H1 (cell line): Measurements from ENCODE around the gene DYNC2I2.

Experiments used
- ATF2 ChIP-seq: IDR thresholded peaks from 2 replicates; pipeline ENCODE4 v1.6.1; 2012; ENCODE audit warnings: low read length, inconsistent platforms
- HDAC2 ChIP-seq, 2 experiments: fragments of 300-600 bp in 1 of 2; sonication (generic) in 1 of 2; IDR thresholded peaks; 2 replicates each; pipeline ENCODE4 v1.6.1; 2011 to 2012; ENCODE audit warnings: low read depth in 2 of 2, low read length in 2 of 2, mild to moderate bottlenecking in 2 of 2, moderate library complexity in 2 of 2, borderline replicate concordance in 1 of 2, inconsistent platforms in 1 of 2
- POLR2A ChIP-seq, 2 experiments: IDR thresholded peaks; 1 replicate in 1 of 2; 2 replicates in 1 of 2; pipeline ENCODE4 v1.6.1; 2011; ENCODE audit warnings: low read depth in 2 of 2, low read length in 2 of 2, mild to moderate bottlenecking in 2 of 2; ENCODE audit errors: control extremely low read depth in 1 of 2
- POLR2AphosphoS5 ChIP-seq: IDR thresholded peaks from 2 replicates; pipeline ENCODE4 v1.6.1; 2011; ENCODE audit warnings: low read depth, low read length
- RAD21 ChIP-seq, 2 experiments: IDR thresholded peaks in 1 of 2; conservative IDR thresholded peaks in 1 of 2; 2 replicates each; pipeline ENCODE4 v1.6.1; 2011; ENCODE audit warnings: low read depth in 2 of 2, low read length in 2 of 2, improper control_type of control experiment in 1 of 2, inconsistent platforms in 1 of 2, mild to moderate bottlenecking in 1 of 2, moderate library complexity in 1 of 2
- RNF2 ChIP-seq: fragments of 200-900, 300-1000 bp; sonication (generic); IDR thresholded peaks from 2 replicates; pipeline ENCODE4 v1.7.1; 2016; ENCODE audit warnings: borderline replicate concordance, low read depth, mild to moderate bottlenecking, antibody characterized with exemption, low read length; ENCODE audit not compliant: poor library complexity, severe bottlenecking; ENCODE audit errors: missing control alignments
- SIN3A ChIP-seq, 2 experiments: IDR thresholded peaks in 1 of 2; conservative IDR thresholded peaks in 1 of 2; 2 replicates each; pipeline ENCODE4 v1.6.1; 2011 to 2012; ENCODE audit warnings: low read length in 2 of 2, improper control_type of control experiment in 1 of 2, low read depth in 1 of 2, mild to moderate bottlenecking in 1 of 2
- SUZ12 ChIP-seq: fragments of 200-600 bp; sonication (generic); IDR thresholded peaks from 2 replicates; pipeline ENCODE4 v1.6.1; 2012; ENCODE audit warnings: mild to moderate bottlenecking, inconsistent platforms, low read length, moderate library complexity, mixed read lengths
- ZNF274 ChIP-seq: IDR thresholded peaks from 2 replicates; pipeline ENCODE4 v1.7.0; 2012; ENCODE audit warnings: low read length, borderline replicate concordance; ENCODE audit errors: extremely low read depth
- TF ChIP-seq, protein P1 (sequence below), 3 experiments: IDR thresholded peaks; 1 replicate in 2 of 3; 2 replicates in 1 of 3; pipeline versions ENCODE4 v1.5.1 to v1.6.1; 2011; ENCODE audit warnings: low read length in 3 of 3, mild to moderate bottlenecking in 3 of 3, inconsistent platforms in 2 of 3, low read depth in 1 of 3, moderate library complexity in 1 of 3; ENCODE audit not compliant: insufficient read depth in 1 of 3; ENCODE audit errors: control extremely low read depth in 1 of 3

DNA sequence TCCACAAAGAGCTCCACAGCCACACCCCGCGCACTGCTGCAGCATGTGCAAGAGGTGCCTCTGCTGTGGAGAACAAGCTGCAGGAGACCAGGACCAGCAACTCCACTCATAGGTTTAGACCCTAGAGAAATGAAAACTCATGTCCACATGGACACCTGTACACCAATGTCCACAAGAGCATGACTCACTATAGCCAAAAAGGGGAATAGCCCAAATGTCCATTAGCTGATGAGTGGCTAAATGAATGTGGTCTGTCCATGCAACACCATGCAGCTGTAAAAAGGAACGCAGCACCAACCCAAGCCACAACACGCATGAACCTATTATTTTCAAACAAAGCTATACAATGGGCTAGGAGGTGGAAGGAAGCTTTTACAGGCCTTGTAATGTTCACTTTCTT lies 18.1 kb downstream of the DYNC2I2 start:
- TF ChIP-seq POLR2AphosphoS5 = no peak
- TF ChIP-seq SIN3A (conservative IDR thresholded peaks at IDR 0.05 in 1 of 2, IDR thresholded peaks at IDR 0.05 in 1 of 2; ENCODE audit: low read depth in 1 of 2, low read length in 2 of 2) = no peak
- no peak for TF ChIP-seq POLR2A (IDR thresholded peaks at IDR 0.05; ENCODE audit: control extremely low read depth in 1 of 2, low read depth in 2 of 2, low read length in 2 of 2)
- no peak for TF ChIP-seq ATF2
- TF ChIP-seq, protein P1, sequence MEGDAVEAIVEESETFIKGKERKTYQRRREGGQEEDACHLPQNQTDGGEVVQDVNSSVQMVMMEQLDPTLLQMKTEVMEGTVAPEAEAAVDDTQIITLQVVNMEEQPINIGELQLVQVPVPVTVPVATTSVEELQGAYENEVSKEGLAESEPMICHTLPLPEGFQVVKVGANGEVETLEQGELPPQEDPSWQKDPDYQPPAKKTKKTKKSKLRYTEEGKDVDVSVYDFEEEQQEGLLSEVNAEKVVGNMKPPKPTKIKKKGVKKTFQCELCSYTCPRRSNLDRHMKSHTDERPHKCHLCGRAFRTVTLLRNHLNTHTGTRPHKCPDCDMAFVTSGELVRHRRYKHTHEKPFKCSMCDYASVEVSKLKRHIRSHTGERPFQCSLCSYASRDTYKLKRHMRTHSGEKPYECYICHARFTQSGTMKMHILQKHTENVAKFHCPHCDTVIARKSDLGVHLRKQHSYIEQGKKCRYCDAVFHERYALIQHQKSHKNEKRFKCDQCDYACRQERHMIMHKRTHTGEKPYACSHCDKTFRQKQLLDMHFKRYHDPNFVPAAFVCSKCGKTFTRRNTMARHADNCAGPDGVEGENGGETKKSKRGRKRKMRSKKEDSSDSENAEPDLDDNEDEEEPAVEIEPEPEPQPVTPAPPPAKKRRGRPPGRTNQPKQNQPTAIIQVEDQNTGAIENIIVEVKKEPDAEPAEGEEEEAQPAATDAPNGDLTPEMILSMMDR (IDR thresholded peaks at IDR 0.05; ENCODE audit: control extremely low read depth in 1 of 3, insufficient read depth in 1 of 3, low read depth in 1 of 3, low read length in 3 of 3) = no peak
- TF ChIP-seq ZNF274 = no peak
- TF ChIP-seq SUZ12 = no peak
- TF ChIP-seq HDAC2 (IDR thresholded peaks at IDR 0.05; ENCODE audit: borderline replicate concordance in 1 of 2, low read depth in 2 of 2, low read length in 2 of 2) = no peak
- TF ChIP-seq RAD21 (IDR thresholded peaks at IDR 0.05 in 1 of 2, conservative IDR thresholded peaks at IDR 0.05 in 1 of 2; ENCODE audit: low read depth in 2 of 2, low read length in 2 of 2) = no peak
- TF ChIP-seq RNF2 = no peak
